ENCODE results near the gene TNIK.
"Not testable (repeated sequence)": the region's sequence is repeated elsewhere in the genome, so short reads cannot be mapped to it uniquely, and the experiment has no call there.

GRCh38 chr3:171241655-171242054, 218.6 kb downstream of the TNIK start:
- not testable (repeated sequence) for TF ChIP-seq CTCF (conservative IDR thresholded peaks at IDR 0.05; ENCODE audit: low read depth, low read length); EZH2 (IDR thresholded peaks at IDR 0.05; ENCODE audit: borderline replicate concordance, low read depth, low read length, poor library complexity, severe bottlenecking)

Measured in A673 (cell line).